GM18511 (cell line): ENCODE results near the gene CNKSR2.

Experiments used
- ATAC-seq: cut with Tn5 transposase; IDR thresholded peaks from one replicate; pipeline ENCODE4 v1.9.1; 2021; ENCODE audit warnings: mild to moderate bottlenecking, moderate library complexity; ENCODE audit not compliant: unreplicated experiment

The CNKSR2 gene

GRCh38 chrX:21662761-21663160, 288.5 kb downstream of the CNKSR2 start:
- ATAC-seq: no peak

GRCh38 chrX:21666252-21666651, 292.0 kb downstream of the CNKSR2 start:
- ATAC-seq: no peak

GRCh38 chrX:21666679-21667078, 292.5 kb downstream of the CNKSR2 start:
- no peak for ATAC-seq

- ATAC-seq: no peak
Measured at GRCh38 chrX:21674430-21675186, 300.4 kb downstream of the CNKSR2 start.

- ATAC-seq: no peak
Measured at GRCh38 chrX:21675931-21676330, 301.7 kb downstream of the CNKSR2 start.

- ATAC-seq: no peak
Measured at GRCh38 chrX:21678048-21678612, 303.9 kb downstream of the CNKSR2 start.

- ATAC-seq: no peak
Measured at GRCh38 chrX:21683941-21684340, 309.7 kb downstream of the CNKSR2 start.

GRCh38 chrX:21691512-21692018, 317.3 kb downstream of the CNKSR2 start:
- ATAC-seq: no peak

- ATAC-seq: peak; percentile 67
Measured at GRCh38 chrX:21698272-21698671, 324.1 kb downstream of the CNKSR2 start.

GRCh38 chrX:21699136-21699535, 324.9 kb downstream of the CNKSR2 start:
- ATAC-seq: no peak

- no peak for ATAC-seq
Measured at GRCh38 chrX:21700275-21700674, 326.1 kb downstream of the CNKSR2 start.

- no peak for ATAC-seq
Measured at GRCh38 chrX:21700967-21701366, 326.7 kb downstream of the CNKSR2 start.

GRCh38 chrX:21702725-21703124, 328.5 kb downstream of the CNKSR2 start:
- ATAC-seq: no peak
